HepG2 (cell line): Measurements from ENCODE around the gene PDSS2. TPM values are rescaled to one million over a fixed set of nuclear protein-coding genes. Genes with fewer than 3 reads are reported as not detected.

Experiments used
- CBFB ChIP-seq: sonication (generic); formaldehyde crosslinking; IDR thresholded peaks from 2 replicates; pipeline ENCODE4 v1.4.0; 2020; ENCODE audit warnings: missing genetic modification reagents
- FOSL1 ChIP-seq: sonication (generic); formaldehyde crosslinking; IDR thresholded peaks from 2 replicates; pipeline ENCODE4 v1.9.0; 2021; ENCODE audit warnings: missing genetic modification reagents, borderline replicate concordance
- GFI1 ChIP-seq: sonication (generic); formaldehyde crosslinking; IDR thresholded peaks from 2 replicates; pipeline ENCODE4 v1.5.0; 2020; ENCODE audit warnings: missing genetic modification reagents, mild to moderate bottlenecking, borderline replicate concordance
- HMG20B ChIP-seq: conservative IDR thresholded peaks from 2 replicates; pipeline ENCODE4 v1.6.1; 2016; ENCODE audit warnings: missing genetic modification reagents, missing compliant biosample characterization
- JARID2 ChIP-seq: sonication (generic); formaldehyde crosslinking; IDR thresholded peaks from 2 replicates; pipeline ENCODE4 v1.8.1; 2023; ENCODE audit warnings: missing genetic modification reagents, inconsistent platforms; ENCODE audit not compliant: insufficient replicate concordance
- JUNB ChIP-seq: sonication (generic); formaldehyde crosslinking; IDR thresholded peaks from 2 replicates; pipeline ENCODE4 v1.8.0; 2022; ENCODE audit warnings: missing genetic modification reagents, mild to moderate bottlenecking, borderline replicate concordance
- KDM2A ChIP-seq: sonication (generic); formaldehyde crosslinking; IDR thresholded peaks from 2 replicates; pipeline ENCODE4 v1.4.0; 2020; ENCODE audit warnings: low read depth, missing genetic modification reagents, borderline replicate concordance
- MEF2D ChIP-seq: sonication (generic); formaldehyde crosslinking; IDR thresholded peaks from 2 replicates; pipeline ENCODE4 v1.5.1; 2020; ENCODE audit warnings: mild to moderate bottlenecking, missing genetic modification reagents
- MIER2 ChIP-seq: IDR thresholded peaks from 2 replicates; pipeline ENCODE4 v1.6.1; 2016; ENCODE audit warnings: missing biosample characterization, missing genetic modification reagents
- MZF1 ChIP-seq: sonication (generic); formaldehyde crosslinking; IDR thresholded peaks from 2 replicates; pipeline ENCODE4 v1.8.1; 2023; ENCODE audit warnings: mild to moderate bottlenecking, missing genetic modification reagents, borderline replicate concordance
- NCOA1 ChIP-seq: sonication (generic); formaldehyde crosslinking; IDR thresholded peaks from 2 replicates; pipeline ENCODE4 v1.9.0; 2021; ENCODE audit warnings: missing genetic modification reagents
- PPARG ChIP-seq: conservative IDR thresholded peaks from 2 replicates; pipeline ENCODE4 v1.6.1; 2016; ENCODE audit warnings: missing biosample characterization, missing genetic modification reagents
- RXRA ChIP-seq: sonication (generic); formaldehyde crosslinking; IDR thresholded peaks from 2 replicates; pipeline ENCODE4 v1.5.1; 2020; ENCODE audit warnings: missing genetic modification reagents
- SKI ChIP-seq: fragments of 450-650 bp; IDR thresholded peaks from one replicate; pipeline ENCODE4 v1.6.1; 2018; ENCODE audit warnings: mild to moderate bottlenecking; ENCODE audit not compliant: partially characterized antibody
- TCF12 ChIP-seq, 2 experiments: fragments of 450-650 bp in 1 of 2; sonication (generic) in 1 of 2; formaldehyde crosslinking in 1 of 2; IDR thresholded peaks; 2 replicates each; pipeline versions ENCODE4 v1.6.1 to v1.8.0; 2017 to 2022; ENCODE audit warnings: antibody characterized with exemption in 1 of 2, mild to moderate bottlenecking in 1 of 2, missing genetic modification reagents in 1 of 2, moderate library complexity in 1 of 2
- TP53 ChIP-seq: sonication (generic); formaldehyde crosslinking; conservative IDR thresholded peaks from 2 replicates; pipeline ENCODE4 v1.4.0; 2020; ENCODE audit warnings: missing genetic modification reagents
- ZFY ChIP-seq: sonication (generic); formaldehyde crosslinking; IDR thresholded peaks from 2 replicates; pipeline ENCODE4 v1.4.0; 2020; ENCODE audit warnings: missing genetic modification reagents
- ZMYM2 ChIP-seq: sonication (generic); formaldehyde crosslinking; IDR thresholded peaks from 2 replicates; pipeline ENCODE4 v1.8.0; 2022; ENCODE audit warnings: mild to moderate bottlenecking, missing genetic modification reagents
- ZNF224 ChIP-seq: sonication (generic); formaldehyde crosslinking; IDR thresholded peaks from 2 replicates; pipeline ENCODE4 v1.5.0; 2020; ENCODE audit warnings: mild to moderate bottlenecking, missing genetic modification reagents
- ZNF333 ChIP-seq: sonication (generic); formaldehyde crosslinking; IDR thresholded peaks from 2 replicates; pipeline ENCODE4 v1.4.0; 2020; ENCODE audit warnings: mild to moderate bottlenecking, missing genetic modification reagents, borderline replicate concordance
- ZNF468 ChIP-seq: sonication (generic); formaldehyde crosslinking; IDR thresholded peaks from 2 replicates; pipeline ENCODE4 v1.8.0; 2022; ENCODE audit warnings: mild to moderate bottlenecking, moderate library complexity, missing genetic modification reagents
- ZNF607 ChIP-seq: sonication (generic); formaldehyde crosslinking; IDR thresholded peaks from 2 replicates; pipeline ENCODE4 v1.5.1; 2020; ENCODE audit warnings: missing genetic modification reagents, mild to moderate bottlenecking, borderline replicate concordance
- ZNF652 ChIP-seq: IDR thresholded peaks from 2 replicates; pipeline ENCODE4 v1.6.1; 2016; ENCODE audit warnings: low read depth, borderline replicate concordance
- ZNF841 ChIP-seq: sonication (generic); formaldehyde crosslinking; IDR thresholded peaks from 2 replicates; pipeline ENCODE4 v1.8.1; 2023; ENCODE audit warnings: missing genetic modification reagents, borderline replicate concordance
- ZNF878 ChIP-seq: sonication (generic); formaldehyde crosslinking; IDR thresholded peaks from 2 replicates; pipeline ENCODE4 v1.8.1; 2023; ENCODE audit warnings: mild to moderate bottlenecking, missing genetic modification reagents, moderate library complexity
- ZSCAN31 ChIP-seq: sonication (generic); formaldehyde crosslinking; IDR thresholded peaks from 2 replicates; pipeline ENCODE4 v1.5.0; 2020; ENCODE audit warnings: low read depth, mild to moderate bottlenecking, missing genetic modification reagents
- polyA plus RNA-seq, 8 experiments: library from polyadenylated mRNA; depleted of rRNA in 3 of 8; stranded (reverse) in 7 of 8; unstranded in 1 of 8; fragments of >200 nt; fragmentation: Illumina TruSeq in 4 of 8; extraction: Trizol in 4 of 8; gene quantifications; 2 replicates each; pipeline versions ENCODE4 v1.2.1 to v1.2.3, GENCODE V29; 2011 to 2016; ENCODE audit warnings: low read depth in 4 of 8, missing spikeins in 1 of 8, mixed read lengths in 1 of 8; ENCODE audit not compliant: insufficient read depth in 1 of 8
- total RNA-seq, 5 experiments: library from RNA; depleted of rRNA; stranded (reverse); fragments of >200 nt; fragmentation: Illumina TruSeq; extraction: Trizol; gene quantifications; 2 replicates each; pipeline ENCODE4 v1.2.3, GENCODE V29; 2016; ENCODE audit warnings: low read depth in 1 of 5
- TF ChIP-seq, protein P1 (sequence below), 2 experiments: sonication (generic) in 1 of 2; formaldehyde crosslinking in 1 of 2; IDR thresholded peaks; 2 replicates each; pipeline versions ENCODE4 v1.4.0 to v1.6.1; 2018 to 2020; ENCODE audit warnings: missing genetic modification reagents in 2 of 2, borderline replicate concordance in 1 of 2, low read depth in 1 of 2, mild to moderate bottlenecking in 1 of 2, missing biosample characterization in 1 of 2
- TF ChIP-seq, protein P2 (sequence below): IDR thresholded peaks from 2 replicates; pipeline ENCODE4 v1.6.1; 2016

PDSS2 gene
- total and polyA plus RNA-seq, 2 of the 13 experiments (the other 11 are each of a cell fraction or from before 2014, with no cell fraction given): 16.2 to 17.0 TPM

DNA sequence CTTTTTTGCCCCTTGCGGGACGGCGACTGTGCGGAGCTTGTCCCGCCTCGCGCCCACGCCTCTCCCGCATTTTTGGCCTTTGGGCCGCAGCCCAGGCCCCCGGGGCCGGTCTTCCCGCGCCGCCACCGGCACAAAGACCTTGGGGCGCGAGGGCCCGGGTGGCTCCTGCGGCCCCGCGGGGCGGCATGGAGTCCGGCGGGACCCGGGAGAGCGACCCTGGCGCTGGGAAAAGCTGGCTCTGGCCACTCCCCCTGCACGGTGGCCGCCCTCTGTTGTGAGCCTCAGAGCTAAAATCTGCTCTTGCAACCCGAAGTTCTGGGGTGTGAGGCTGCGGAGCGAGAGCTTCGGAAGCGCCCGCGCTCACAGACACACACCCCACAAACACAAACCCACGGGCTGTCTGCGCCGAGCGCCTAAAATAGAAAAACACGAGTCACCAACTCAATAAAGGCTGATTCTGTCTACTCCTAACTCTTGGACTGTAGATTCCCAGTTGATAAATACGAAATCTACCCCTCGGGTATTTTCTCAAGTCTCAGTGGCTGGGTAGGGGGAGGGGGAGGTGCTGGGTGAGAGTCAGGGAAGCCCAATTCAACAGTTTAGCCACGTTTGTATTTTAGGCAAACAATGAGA lies 343.6 kb downstream of the PDSS2 start (continued):
- TF ChIP-seq ZMYM2 (no peak), HMG20B (no peak), TCF12 (IDR thresholded peaks at IDR 0.05) (no peak), TCF12 (CRISPR knock-in tag; IDR thresholded peaks at IDR 0.05) (0 out of 2 replicates have a peak, but pooled peaks have one; percentile 42), JARID2 (CRISPR knock-in tag) (no peak), ZNF333 (CRISPR knock-in tag) (0 out of 2 replicates have a peak, but pooled peaks have one; percentile 69), TP53 (CRISPR knock-in tag) (no peak; the same call in 1 of the 2 replicates), PPARG (CRISPR knock-in tag) (0 out of 2 replicates have a peak, but pooled peaks have one; percentile 9), FOSL1 (CRISPR knock-in tag) (no peak), ZFY (CRISPR knock-in tag) (peak; percentile 83), ZNF652 (CRISPR knock-in tag) (no peak), ZNF607 (CRISPR knock-in tag) (peak; percentile 81), NCOA1 (CRISPR knock-in tag) (no peak), MZF1 (CRISPR knock-in tag) (no peak), MIER2 (CRISPR knock-in tag) (no peak), ZNF468 (CRISPR knock-in tag) (no peak), GFI1 (CRISPR knock-in tag) (peak; percentile 60), MEF2D (CRISPR knock-in tag) (no peak), ZNF224 (CRISPR knock-in tag) (no peak), JUNB (CRISPR knock-in tag) (no peak), SKI (no peak), ZSCAN31 (CRISPR knock-in tag) (peak; percentile 68; the same call in 1 of the 2 replicates), CBFB (CRISPR knock-in tag) (peak; percentile 38; the same call in 1 of the 2 replicates), ZNF841 (CRISPR knock-in tag) (no peak), RXRA (no peak; the same call in 1 of the 2 replicates), KDM2A (peak; percentile 54; the same call in 1 of the 2 replicates), ZNF878 (CRISPR knock-in tag) (no peak)
- TF ChIP-seq, protein P1, sequence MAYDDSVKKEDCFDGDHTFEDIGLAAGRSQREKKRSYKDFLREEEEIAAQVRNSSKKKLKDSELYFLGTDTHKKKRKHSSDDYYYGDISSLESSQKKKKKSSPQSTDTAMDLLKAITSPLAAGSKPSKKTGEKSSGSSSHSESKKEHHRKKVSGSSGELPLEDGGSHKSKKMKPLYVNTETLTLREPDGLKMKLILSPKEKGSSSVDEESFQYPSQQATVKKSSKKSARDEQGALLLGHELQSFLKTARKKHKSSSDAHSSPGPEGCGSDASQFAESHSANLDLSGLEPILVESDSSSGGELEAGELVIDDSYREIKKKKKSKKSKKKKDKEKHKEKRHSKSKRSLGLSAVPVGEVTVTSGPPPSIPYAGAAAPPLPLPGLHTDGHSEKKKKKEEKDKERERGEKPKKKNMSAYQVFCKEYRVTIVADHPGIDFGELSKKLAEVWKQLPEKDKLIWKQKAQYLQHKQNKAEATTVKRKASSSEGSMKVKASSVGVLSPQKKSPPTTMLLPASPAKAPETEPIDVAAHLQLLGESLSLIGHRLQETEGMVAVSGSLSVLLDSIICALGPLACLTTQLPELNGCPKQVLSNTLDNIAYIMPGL (CRISPR knock-in tag; IDR thresholded peaks at IDR 0.05; ENCODE audit: borderline replicate concordance in 1 of 2, low read depth in 1 of 2): peak; percentile 62 to 82; a peak in 2 of 4 replicates
- TF ChIP-seq, protein P2, sequence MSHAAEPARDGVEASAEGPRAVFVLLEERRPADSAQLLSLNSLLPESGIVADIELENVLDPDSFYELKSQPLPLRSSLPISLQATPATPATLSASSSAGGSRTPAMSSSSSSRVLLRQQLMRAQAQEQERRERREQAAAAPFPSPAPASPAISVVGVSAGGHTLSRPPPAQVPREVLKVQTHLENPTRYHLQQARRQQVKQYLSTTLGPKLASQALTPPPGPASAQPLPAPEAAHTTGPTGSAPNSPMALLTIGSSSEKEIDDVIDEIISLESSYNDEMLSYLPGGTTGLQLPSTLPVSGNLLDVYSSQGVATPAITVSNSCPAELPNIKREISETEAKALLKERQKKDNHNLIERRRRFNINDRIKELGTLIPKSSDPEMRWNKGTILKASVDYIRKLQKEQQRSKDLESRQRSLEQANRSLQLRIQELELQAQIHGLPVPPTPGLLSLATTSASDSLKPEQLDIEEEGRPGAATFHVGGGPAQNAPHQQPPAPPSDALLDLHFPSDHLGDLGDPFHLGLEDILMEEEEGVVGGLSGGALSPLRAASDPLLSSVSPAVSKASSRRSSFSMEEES (CRISPR knock-in tag): no peak
